NCI-H345 (cell line): Measurements from ENCODE around the gene BFSP1.

Source experiments
- DNase-seq: peaks from one replicate; lab custom pipeline; 2025; lab: John Stamatoyannopoulos, UW

BFSP1 gene

DNA sequence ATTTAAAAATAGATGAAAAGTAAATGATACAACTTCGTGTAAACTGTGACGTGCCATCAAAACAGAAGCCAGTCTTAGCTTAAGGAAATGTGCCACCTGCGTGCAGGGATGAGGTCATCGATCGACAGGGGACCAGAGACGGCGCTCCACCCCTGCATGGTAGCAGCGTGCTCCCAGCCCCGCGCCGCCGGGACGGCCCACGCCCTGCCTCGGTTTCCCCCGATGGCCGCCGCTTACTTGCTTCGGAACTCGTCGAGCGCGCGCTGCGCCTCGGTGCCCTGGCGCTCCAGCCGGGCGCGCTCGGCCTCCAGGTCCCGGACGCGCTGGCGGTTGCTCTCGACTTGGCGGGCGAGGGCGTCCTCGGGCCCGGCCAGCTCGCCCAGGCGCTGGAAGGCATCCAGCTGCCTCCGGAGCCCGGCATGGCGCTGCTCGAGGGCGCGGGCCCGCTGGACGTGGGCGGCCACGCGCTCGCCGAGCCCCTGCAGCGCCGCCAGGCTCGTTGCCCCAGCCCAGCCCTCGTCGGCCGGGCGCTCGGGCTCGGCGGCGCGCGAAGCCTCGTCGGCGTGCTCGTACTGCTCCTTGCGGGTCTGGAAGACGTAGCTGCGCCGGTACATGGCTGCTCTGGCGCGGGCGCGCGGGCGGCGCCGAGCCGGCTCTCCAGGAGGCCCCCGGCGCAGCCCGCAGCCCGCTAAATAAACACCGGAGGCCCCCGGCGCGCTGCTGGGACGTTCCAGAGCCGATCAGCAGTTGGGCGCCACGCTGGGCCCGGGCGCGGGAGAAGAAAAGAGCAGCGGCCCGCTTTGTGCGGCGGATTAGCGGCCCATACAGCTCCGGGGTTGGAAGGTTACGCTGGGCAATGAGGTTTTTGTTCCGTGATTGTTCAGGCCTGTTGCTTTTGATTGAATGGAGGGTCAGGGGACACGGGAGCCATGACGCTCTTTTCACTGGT, at the start of gene BFSP1:
Gene BFSP1, minus strand, starts transcription at position 664 of the 949 bp plus-strand sequence. Its CDS starts 50 bp downstream, at position 614.
- peak; percentile 81 for DNase-seq

DNA sequence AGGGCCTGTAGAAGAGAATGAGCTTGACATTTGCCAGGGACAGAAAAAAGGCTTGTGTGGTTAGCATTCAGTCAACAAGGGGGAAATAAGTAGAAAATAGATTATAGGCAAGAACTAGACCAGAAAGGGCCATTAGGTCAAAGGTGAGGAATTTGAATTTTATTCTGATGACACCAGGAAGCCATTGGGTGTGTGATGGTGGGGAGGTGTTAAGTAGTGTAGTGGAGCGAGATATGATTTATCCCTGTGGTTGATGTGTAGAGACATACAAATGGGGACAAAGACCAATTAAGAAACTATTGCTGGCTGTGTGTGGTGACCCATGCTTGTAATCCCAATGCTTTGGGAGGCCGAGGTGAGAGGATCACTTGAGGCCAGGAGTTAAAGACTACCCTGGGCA, 49.7 kb upstream of the BFSP1 start:
- no peak for DNase-seq

DNA sequence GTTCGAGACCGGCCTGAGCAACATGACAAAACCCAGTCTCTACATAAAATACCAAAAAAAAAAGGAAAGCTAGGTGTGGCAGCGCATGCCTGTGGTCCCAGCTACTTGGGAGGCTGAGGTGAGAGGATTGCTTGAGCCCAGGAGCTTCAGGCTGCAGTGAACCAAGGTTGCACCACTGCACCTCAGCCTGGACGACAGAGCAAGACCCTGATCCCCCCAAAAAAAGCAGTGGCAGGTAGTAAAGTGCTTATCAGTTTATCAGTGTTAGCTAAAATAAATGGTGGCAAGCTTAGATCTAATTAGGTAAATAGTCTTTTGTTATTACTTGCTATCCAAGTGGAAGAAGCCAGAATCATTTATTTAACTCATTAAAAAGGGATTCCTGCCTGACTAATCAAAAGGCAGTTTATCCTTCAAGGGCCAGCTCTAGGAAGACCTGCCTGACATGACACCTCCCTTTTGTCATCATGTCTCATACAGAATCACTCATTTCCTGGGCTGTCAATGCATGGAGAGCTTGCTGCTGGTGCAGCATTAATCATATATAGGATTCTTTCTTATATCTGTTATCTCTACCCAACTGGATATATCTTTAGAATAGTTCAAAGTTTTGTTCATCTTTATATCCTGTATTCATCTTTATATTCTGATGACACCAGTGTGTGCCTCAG, 48.3 kb upstream of the BFSP1 start:
- no peak for DNase-seq

DNA sequence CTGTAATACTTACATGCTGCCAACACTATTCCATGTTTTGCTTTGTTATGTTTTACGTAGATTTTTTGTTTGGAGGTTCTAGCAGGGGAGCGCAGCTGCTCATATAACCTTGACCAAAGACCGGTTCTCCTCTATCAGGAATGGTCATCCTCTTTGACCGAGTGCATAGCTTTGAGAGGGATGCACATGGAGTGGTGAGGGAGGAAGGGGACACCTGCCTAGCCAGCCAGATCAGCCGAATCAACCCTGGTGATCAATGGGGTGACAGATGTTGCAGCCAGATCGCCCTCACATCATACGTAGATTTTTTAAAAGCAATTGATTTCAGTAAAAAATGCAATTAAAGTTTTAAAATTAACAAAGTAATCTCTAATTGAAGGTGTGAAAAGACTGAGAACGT, 45.0 kb upstream of the BFSP1 start:
- no peak for DNase-seq

DNA sequence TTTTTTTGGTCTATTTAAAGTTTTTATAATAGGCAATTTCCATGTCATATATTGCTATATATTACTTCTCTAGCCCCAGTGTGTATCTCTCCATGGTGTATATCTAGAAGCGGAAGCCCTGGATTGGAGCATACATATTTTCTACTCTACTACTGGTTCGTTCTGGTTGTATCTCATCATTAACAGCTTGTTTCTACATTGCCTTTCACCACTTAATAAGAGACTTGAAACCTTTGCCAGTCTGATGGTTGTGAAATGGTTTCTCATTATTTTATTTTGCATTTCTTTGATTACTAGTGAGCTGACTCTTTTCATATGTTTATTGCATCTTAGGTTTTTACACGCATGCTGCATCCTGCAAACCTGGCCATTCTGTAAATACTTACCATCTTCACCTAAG, 42.3 kb upstream of the BFSP1 start:
- DNase-seq, result no peak

DNA sequence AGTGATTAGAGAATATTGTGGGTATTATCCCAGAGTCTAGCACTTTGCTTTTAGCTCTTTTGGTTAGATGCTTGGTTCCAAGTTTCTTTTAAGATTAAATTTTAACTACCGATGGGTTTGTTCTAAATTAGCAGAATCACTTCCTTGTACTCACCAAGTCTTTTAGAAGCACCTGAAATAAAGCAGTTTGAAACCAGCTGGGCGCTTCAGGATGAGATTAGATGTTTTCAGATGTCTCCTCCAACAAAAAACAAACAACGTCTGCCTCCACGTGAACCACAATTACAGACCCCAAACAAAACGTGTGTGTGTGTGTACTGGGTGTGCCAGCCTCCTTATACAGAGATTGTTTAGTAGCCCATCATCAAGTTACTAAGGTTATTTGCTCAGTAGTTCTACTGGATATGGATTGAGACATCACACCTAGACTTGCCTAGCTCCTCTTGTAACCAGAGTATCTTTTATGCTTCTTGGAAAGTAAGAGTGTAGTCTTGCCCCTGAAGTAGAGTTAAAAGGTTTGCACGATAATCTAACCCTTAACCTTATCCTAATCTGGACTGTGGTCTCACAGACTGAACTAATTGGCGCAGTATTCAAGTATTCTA, 41.0 kb upstream of the BFSP1 start:
- no peak for DNase-seq

DNA sequence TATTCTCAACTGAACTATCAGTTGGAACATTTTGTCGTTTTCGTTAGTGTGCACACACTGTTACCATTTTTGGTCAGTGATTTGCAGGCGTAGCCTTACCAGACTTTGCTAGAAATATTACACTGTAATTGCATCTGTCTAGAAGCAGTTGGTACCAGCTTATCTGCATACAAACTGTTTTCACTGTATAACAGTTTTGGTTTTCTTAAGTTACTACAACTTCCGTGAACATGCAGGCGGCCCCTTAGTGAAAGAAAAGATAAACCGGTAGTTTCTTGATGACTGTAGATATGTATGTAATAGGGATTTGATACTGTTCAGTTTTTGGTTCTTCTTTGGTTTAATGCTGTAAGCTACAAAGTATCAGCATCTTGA, 40.0 kb upstream of the BFSP1 start:
- DNase-seq, result no peak

DNA sequence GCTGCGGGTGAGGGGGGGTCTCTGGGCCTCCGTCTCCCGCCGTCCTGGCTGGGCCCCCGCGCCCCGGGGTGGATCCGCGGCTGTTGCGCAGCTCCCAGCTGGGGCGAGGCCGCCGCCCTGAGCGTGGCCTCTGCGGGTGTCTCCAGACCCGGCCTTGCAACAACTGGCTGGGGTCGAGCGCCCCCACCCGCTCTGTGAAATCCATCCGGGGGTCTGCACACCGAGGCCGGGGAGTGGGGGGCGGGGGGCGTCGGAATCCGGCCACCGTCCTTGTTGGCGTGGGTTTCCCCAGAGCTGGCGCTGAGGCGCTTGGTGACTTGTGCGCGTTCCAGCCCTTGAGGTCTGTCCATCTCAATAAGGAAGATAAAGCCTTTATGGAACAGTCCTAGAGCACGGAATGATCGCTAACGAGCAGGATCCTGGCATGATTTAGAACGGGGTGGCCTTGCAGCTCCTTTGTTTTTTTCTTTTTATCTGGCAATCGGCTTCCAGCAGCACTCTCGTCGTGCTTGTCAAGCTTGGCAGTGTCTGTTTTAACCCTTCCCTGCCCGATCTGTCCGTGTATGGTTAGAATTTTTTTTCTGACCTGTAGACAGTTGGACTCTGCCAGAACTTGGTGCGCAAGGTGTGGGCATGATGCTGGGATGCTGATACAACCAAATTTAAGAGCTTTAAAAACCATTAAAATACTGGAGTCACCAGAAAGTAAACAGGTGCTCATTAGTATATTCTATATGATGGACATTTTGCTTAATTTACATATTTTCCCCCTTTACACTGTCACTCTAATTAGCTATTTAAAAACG, 39.4 kb upstream of the BFSP1 start:
- DNase-seq, result peak; percentile 56

DNA sequence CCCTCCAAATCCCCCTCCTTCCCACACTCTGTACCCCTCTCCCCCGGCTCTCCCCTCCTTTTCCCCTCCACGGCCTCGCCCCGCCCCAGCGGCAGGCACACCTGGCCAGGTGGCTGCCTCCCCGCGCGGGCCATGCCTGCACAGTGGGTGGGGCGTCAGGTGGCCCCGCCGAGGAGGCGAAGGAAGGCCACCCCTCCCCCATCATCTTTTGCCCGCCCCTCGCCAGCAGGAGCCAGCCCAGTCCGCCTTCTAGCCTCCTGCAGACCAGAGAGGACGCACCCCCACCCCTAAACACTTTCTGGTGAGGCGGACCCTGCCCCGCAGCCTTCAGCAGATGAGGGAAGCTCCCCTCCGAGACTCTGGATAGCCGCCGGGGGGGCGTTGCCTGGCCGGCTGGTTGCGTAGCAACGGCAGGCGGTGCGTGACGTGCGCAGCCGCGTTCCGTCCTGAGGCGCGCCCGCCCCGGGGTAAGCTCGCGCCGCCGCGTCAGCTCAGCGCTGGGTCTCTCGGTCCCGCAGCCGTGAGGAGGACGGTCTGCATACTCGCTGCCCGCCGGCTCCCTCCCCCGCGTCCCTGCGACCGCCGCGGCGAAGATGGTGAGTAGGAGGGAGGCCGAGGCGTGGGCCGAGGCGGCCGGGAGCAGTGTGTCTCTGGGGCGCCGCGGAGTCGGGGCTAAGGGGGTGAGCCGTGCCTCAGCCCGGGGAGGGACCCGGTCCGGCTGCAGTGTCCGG, 38.6 kb upstream of the BFSP1 start, which contains the start of gene DSTN:
Gene DSTN, plus strand, starts transcription at position 460 of the 731 bp plus-strand sequence. Its CDS starts 134 bp downstream, at position 594.
- DNase-seq, result peak; percentile 96

DNA sequence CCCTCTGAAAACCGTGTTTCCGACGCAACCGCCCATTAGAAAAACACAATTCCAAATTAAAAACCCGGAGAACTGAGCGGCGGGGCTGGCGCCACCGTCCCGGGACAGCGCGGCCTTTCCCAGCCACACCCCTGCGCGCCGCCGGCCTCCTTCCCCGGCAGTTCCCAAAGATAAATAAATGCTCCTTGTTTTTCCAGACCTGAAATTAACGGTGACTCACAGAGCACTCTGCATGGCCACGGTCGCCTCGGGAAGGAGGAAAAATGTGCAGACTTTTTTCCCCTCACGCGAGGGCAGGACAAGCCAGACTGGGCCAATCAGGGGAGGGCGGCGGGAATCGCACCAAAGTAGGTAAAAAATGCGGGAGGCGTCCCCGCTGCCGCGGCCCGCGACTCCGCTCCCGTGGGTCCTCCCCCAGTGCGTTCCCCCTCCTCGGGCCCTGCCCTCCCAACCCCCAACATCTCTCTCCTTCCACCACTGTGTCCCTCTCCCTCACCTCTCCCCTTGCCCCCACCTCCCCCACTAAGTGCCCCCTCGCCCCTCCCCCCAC, 37.9 kb upstream of the BFSP1 start:
- DNase-seq, result peak; percentile 69

DNA sequence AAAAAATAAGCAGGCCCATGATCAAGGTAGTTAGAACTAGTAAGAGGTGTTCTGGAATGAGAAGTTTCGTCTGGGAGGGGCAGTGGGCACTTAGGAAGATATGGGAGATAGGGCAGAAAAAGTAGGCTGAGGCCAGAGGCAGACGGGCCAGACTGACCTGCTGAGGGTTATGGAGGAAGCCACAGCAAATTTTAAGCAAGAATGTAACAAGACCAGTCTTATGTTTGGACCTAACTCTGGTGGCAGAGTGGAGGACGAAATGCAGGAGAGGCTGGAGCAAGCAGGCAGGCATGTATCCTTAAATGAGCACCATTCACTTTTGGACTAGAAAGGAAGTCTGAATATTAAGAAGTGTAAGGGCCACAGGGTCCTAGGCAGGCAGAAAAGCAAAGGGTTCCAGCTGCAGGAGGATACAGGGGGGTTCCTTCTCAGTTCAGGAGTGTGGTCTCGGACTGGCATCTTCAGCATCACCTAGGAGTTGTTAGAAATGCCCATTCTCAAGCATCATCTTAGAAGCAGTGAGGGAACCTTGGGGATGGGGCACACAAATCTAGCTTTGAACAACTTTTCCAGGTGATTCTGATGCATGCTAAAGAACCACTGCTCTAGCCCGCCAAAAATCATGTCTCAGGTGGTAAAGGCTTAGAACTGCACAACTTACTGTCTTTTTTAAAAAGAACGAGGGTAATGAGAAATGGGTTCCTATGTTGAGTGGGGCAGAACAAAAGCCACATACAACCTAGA, 37.0 kb upstream of the BFSP1 start:
- no peak for DNase-seq

DNA sequence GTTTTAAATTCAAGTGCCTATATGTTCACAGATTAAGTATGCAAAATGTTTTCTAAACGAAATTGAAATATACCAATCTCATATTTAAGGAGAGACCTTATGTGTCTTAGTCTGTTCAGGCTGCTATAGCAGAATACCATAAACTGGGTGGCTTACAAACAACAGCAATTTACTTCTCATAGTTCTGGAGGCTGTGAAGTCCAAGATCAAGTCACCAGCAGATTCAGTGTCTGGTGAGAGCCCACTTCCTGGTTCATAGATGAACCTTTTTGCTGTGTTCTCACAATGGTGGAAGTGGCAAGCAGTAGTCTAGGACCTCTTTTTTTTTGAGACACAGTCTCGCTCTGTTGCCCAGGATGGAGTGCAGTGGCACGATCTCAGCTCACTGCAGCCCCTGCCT, 35.2 kb upstream of the BFSP1 start:
- no peak for DNase-seq

DNA sequence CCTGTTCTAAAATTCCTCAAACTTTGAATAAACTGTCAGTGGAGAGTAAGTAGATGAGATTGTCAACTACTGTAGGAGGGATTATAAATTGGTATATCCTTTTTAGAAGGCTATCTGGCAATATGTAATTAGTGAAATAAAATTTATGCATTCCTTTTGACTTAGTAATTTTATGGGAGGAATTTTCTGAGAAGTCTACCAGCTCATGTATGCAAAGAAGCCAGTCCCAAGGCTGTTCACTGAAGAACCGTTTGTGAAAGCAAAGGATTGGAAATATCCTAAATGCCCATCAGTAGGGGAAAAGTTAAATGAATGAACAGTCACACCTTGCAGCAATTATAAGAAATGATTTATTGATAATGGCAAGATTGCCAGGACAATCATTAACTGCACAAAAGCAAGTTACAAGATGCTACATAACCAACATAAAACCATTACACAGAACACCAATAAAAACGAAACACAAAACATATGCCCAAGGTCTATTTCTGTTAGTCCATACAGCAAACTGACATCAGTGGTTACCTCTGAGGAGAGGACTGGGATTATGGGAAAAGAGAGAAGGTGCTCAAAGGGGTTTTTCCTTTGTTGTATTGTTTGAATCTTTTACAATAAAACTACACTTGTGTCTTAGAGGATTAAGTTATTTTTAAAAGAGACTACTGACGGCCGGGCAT, 34.1 kb upstream of the BFSP1 start:
- no peak for DNase-seq

DNA sequence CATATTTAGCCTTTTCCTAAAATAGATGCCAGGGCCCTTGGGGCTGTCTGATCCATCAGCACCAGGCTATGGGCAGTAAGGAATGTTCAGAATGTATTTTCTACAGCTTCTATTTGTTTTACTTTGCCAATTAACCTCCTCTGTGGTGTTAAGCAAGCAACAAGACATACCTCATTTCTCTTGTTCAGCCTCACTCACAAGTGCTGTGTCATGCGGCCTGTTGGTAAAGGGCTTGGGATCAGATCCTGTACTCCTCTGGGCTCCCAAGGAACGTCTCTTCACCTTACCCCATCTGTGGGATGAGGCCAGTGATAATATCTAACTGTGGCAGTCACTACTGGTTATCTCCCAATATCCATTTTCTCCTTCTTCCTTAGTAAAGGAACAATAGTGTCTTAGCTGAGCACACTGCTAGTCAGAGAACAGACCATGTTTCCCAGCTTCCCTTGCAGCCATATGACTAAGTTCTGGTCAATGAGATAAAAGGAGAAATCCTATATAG, 31.7 kb upstream of the BFSP1 start:
- DNase-seq, result no peak

DNA sequence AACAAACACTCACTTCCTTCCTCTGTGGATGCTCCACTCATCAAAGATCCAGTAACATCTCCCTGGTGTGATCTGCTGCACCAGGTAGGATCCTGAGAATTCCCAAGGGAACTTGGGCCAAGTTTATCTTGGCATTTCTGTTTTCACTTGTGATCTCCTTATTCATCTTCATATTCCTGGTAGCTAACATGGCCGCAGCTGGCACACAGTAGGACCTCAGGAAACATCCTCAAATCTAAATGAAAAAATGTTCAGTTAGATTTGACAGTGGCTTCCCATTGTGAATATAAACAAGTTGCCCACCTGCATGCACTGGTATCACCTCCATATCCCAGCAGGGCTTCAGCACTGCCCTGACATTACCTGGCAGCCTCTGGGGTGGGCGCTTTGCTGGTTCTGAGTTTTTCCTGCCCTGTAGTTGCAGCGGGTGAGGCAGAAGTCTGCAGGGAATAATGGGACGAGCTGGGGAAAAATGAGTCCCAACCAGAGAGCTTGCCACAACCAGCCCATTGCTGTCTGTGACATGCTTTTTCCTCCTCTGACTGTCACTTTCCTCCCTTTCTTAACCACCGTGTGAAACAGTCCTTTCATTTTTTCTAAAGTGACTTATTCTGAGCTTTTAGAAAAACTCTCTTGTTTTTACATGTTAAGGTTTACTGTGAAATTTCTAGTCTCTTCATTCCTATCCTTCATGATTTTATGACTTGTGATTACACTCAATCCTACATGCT, 29.3 kb upstream of the BFSP1 start:
- DNase-seq, result no peak

DNA sequence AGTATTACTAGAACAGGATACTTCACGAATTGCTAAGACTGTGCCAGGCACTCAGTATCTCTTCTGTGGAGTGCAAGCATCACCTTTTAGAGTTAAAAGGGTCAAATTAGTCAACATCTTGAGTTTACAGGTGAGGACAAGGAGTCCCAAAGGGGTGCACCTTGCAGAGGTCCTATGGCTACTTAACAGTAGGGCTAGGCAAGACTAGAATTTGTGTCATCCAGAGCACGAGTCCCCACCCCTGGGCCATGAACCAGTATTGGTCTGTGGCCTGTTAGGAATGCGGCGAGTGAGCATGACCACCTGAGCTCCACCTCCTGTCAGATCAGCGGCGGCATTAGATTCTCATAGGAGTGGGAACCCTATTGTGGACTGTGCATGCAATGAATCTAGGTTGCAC, 28.2 kb upstream of the BFSP1 start:
- no peak for DNase-seq

DNA sequence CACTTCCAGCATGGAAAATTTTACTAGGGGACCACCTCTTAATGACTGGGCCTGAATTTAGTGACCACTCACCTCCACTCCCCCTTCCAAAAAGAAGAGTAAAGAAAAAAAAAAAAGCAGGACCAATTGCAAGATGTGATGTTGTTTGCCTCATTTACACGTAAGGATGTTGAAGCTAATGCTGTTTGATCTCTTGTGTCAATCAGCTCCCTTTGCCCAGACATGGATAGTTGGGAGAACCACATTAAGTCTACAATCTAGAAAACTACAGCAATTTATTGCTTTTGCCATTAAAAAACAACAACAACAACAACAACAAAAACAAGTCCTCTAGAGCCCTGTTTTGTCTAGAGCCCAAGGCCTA, 27.7 kb upstream of the BFSP1 start:
- DNase-seq, result no peak

DNA sequence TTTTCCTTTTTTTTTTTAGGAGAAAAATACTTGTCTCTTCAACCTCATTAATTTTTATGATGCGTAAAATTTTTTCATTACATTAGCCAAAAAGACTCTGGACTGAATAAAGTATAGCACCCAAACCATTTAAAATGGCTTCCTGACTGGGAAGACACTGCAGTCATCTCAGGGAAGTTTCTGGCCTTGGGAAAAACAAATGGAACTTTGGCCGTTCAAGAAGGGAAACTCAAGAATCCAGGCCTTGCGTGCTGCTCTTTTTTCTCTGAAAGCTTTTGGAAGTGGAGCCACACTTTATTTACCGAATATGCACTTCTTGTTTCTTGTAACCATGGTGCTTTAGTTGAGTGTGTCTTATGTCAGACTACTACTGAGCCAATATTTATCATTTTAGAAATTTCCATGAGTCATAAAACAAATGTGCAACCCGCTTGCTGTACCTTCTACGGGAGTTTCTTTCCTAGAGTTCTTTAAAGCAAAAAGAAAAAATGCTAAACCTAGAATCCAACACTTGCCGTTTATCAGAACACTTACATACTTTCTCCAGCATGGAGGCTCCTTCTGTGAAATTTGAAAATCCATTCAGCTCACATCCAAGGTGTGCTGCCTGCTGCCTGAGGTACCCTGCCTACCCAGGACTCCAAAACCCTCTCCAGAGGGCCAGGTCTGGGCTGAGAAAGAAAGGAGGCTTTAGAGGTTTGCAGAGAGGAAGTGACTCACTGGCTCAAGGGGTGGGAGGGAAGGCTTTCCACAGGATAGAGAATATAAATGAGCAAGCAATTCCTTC, 27.2 kb upstream of the BFSP1 start:
- peak; percentile 11 for DNase-seq
